ENCODE measurements around the gene EHHADH.

The EHHADH gene

GRCh38 chr3:185176750-185177359 is 77.0 kb downstream of the EHHADH start:
- Mint-ChIP-seq H3K27me3 (peaks cover 6% of the 10 kb centered on the region), H3K9me3 (no peaks in the 10 kb centered on the region), H3K4me1 (no peaks in the 10 kb centered on the region), H3K4me3 (no peak overlapping the region), H3K27ac (no peak overlapping the region)
- ATAC-seq (no peak), DNase-seq (peak; percentile 24 to 26)

GRCh38 chr3:185175370-185175987 is 78.4 kb downstream of the EHHADH start:
- DNase-seq (no peak), ATAC-seq (no peak)
- Mint-ChIP-seq H3K4me1 (no peaks in the 10 kb centered on the region), H3K4me3 (no peak overlapping the region), H3K27me3 (peaks cover 6% of the 10 kb centered on the region), H3K9me3 (no peaks in the 10 kb centered on the region), H3K27ac (no peak overlapping the region)

GRCh38 chr3:185172086-185173049 is 81.5 kb downstream of the EHHADH start:
- H3K4me3 Mint-ChIP-seq = no peak overlapping the region
- no peak for DNase-seq
- no peak for ATAC-seq
- H3K27me3 Mint-ChIP-seq = peaks cover 6% of the 10 kb centered on the region
- H3K9me3 Mint-ChIP-seq = no peaks in the 10 kb centered on the region
- no peaks in the 10 kb centered on the region for H3K4me1 Mint-ChIP-seq
- H3K27ac Mint-ChIP-seq = no peak overlapping the region

- Mint-ChIP-seq H3K4me3 (no peak overlapping the region), H3K4me1 (no peaks in the 10 kb centered on the region), H3K27ac (peak overlapping the region in 1 of 2 donors; percentile 62), H3K27me3 (peaks cover 20% of the 10 kb centered on the region), H3K9me3 (no peaks in the 10 kb centered on the region)
- DNase-seq (no peak), ATAC-seq (no peak)
Measured at GRCh38 chr3:185164428-185165217, 89.2 kb downstream of the EHHADH start.

- H3K4me1 Mint-ChIP-seq = no peaks in the 10 kb centered on the region
- no peak for ATAC-seq
- peaks cover 32% of the 10 kb centered on the region for H3K27me3 Mint-ChIP-seq
- no peaks in the 10 kb centered on the region for H3K9me3 Mint-ChIP-seq
- no peak overlapping the region for H3K4me3 Mint-ChIP-seq
- H3K27ac Mint-ChIP-seq = no peak overlapping the region
- no peak for DNase-seq
Measured at GRCh38 chr3:185162634-185163033, 91.2 kb downstream of the EHHADH start.

GRCh38 chr3:185161761-185162160 is 92.1 kb downstream of the EHHADH start:
- Mint-ChIP-seq H3K27me3 (peaks cover 37% of the 10 kb centered on the region), H3K4me1 (no peaks in the 10 kb centered on the region), H3K9me3 (no peaks in the 10 kb centered on the region), H3K4me3 (no peak overlapping the region), H3K27ac (no peak overlapping the region)
- DNase-seq (no peak), ATAC-seq (no peak)

- H3K4me1 Mint-ChIP-seq = no peaks in the 10 kb centered on the region
- no peaks in the 10 kb centered on the region for H3K9me3 Mint-ChIP-seq
- H3K27ac Mint-ChIP-seq = no peak overlapping the region
- ATAC-seq (no peak), DNase-seq (no peak)
- peaks cover 37% of the 10 kb centered on the region for H3K27me3 Mint-ChIP-seq
- no peak overlapping the region for H3K4me3 Mint-ChIP-seq
Measured at GRCh38 chr3:185157347-185157746, 96.5 kb downstream of the EHHADH start.

- Mint-ChIP-seq H3K4me3 (no peak overlapping the region), H3K4me1 (no peaks in the 10 kb centered on the region), H3K27ac (no peak overlapping the region), H3K9me3 (no peaks in the 10 kb centered on the region), H3K27me3 (peaks cover 40% of the 10 kb centered on the region)
- DNase-seq = no peak
- ATAC-seq = no peak
Measured at GRCh38 chr3:185155678-185156077, 98.2 kb downstream of the EHHADH start.

- Mint-ChIP-seq H3K4me3 (no peak overlapping the region), H3K27me3 (peaks cover 43% of the 10 kb centered on the region), H3K9me3 (no peaks in the 10 kb centered on the region), H3K4me1 (no peaks in the 10 kb centered on the region), H3K27ac (no peak overlapping the region)
- ATAC-seq = no peak
- DNase-seq = no peak
Measured at GRCh38 chr3:185153861-185154629, 99.8 kb downstream of the EHHADH start.

- peak in 1 of 2 donors; percentile 11 for DNase-seq
- no peak overlapping the region for H3K27ac Mint-ChIP-seq
Measured at GRCh38 chr3:185153171-185153771, 100.6 kb downstream of the EHHADH start.

GRCh38 chr3:185152410-185153170 is 101.3 kb downstream of the EHHADH start, which contains the start of gene C3orf70:
C3orf70 (minus strand) TSS chr3:185153060; CDS start chr3:185152823, 237 bp downstream.
- Mint-ChIP-seq H3K9me3 (no peaks in the 10 kb centered on the region), H3K27ac (no peak within 1 kb of the TSS), H3K4me1 (no peaks in the 10 kb centered on the region), H3K27me3 (peaks cover 35% of the 10 kb centered on the region), H3K4me3 (peak within 1 kb of the TSS; percentile 84 to 94)
- DNase-seq = peak; percentile 31 to 37
- peak; percentile 85 for ATAC-seq

More at GRCh38 chr3:185153171-185153771, 100.6 kb downstream of the EHHADH start:
- no peaks in the 10 kb centered on the region for H3K9me3 Mint-ChIP-seq
- H3K4me1 Mint-ChIP-seq = no peaks in the 10 kb centered on the region
- H3K4me3 Mint-ChIP-seq = peak overlapping the region; percentile 84 to 94
- H3K27me3 Mint-ChIP-seq = peaks cover 35% of the 10 kb centered on the region
- peak; percentile 44 for ATAC-seq

GRCh38 chr3:185151964-185152409 is 101.9 kb downstream of the EHHADH start:
- Mint-ChIP-seq H3K9me3 (no peaks in the 10 kb centered on the region), H3K27ac (no peak overlapping the region), H3K4me1 (no peaks in the 10 kb centered on the region), H3K4me3 (peak overlapping the region; percentile 80 to 84), H3K27me3 (peaks cover 32% of the 10 kb centered on the region)
- ATAC-seq = no peak
- DNase-seq = no peak

- Mint-ChIP-seq H3K27ac (no peak overlapping the region), H3K27me3 (peaks cover 25% of the 10 kb centered on the region)
- ATAC-seq = no peak
Measured at GRCh38 chr3:185151101-185151963, 102.5 kb downstream of the EHHADH start.

More at GRCh38 chr3:185151101-185151963, 102.5 kb downstream of the EHHADH start:
- no peak for DNase-seq
- H3K4me1 Mint-ChIP-seq = no peaks in the 10 kb centered on the region
- no peaks in the 10 kb centered on the region for H3K9me3 Mint-ChIP-seq
- no peak overlapping the region for H3K4me3 Mint-ChIP-seq

All from stimulated activated naive CD8-positive, alpha-beta T cell treated with anti-CD3 and anti-CD28 coated beads, Interleukin-15, amount 100 ng/mL, for 72 hours (primary cell).